B cell (primary cell): ENCODE results near the gene NOS3. TPM values are rescaled to one million over a fixed set of nuclear protein-coding genes. Genes with fewer than 3 reads are reported as not detected.
"Not testable (repeated sequence)": the region's sequence is repeated elsewhere in the genome, so short reads cannot be mapped to it uniquely, and the experiment has no call there.

Experiments used
- ATAC-seq: fragments of 200-7000 bp; cut with Tn5 transposase; one replicate; pipeline ENCODE4 v1.10.0; 2021; ENCODE audit warnings: low read depth, mild to moderate bottlenecking, moderate number of reproducible peaks, moderate library complexity
- CTCF ChIA-PET: fragments of 350-600 bp; sonication (Branson Sonifier 250); formaldehyde crosslinking; loops from one replicate; lab custom pipeline; 2021; ENCODE audit warnings: antibody characterized with exemption, inconsistent platforms; lab: Charles Lee
- POLR2A ChIA-PET: fragments of 350-600 bp; sonication (Branson Sonifier 250); formaldehyde crosslinking; loops from one replicate; lab custom pipeline; 2021; ENCODE audit warnings: antibody characterized with exemption; lab: Charles Lee
- DNase-seq: peaks from one replicate; pipeline ENCODE4 v3.0.0; 2013
- H2AFZ ChIP-seq: 2 replicates; pipeline ENCODE4 v1.6.1; 2012; ENCODE audit warnings: mild to moderate bottlenecking, low read depth, low read length; ENCODE audit not compliant: insufficient read depth, poor library complexity, severe bottlenecking
- H3K27ac ChIP-seq, 2 donors: 1 replicate in 1 of 2; 2 replicates in 1 of 2; pipeline ENCODE4 v1.5.1; 2012 to 2013; ENCODE audit warnings: low read length in 2 of 2, mild to moderate bottlenecking in 2 of 2, moderate library complexity in 1 of 2
- H3K27me3 ChIP-seq, 4 experiments: fragments of 200-600 bp in 1 of 4; sonication (generic) in 1 of 4; replicated peaks in 1 of 4; 1 replicate in 2 of 4; 2 replicates in 2 of 4; pipeline versions ENCODE4 v1.6.1 to v1.7.0; 2013 to 2016; ENCODE audit warnings: low read length in 3 of 4, mild to moderate bottlenecking in 2 of 4, mixed read lengths in 1 of 4, moderate library complexity in 1 of 4; ENCODE audit not compliant: insufficient read depth in 4 of 4, control insufficient read depth in 3 of 4; ENCODE audit errors: control extremely low read depth in 1 of 4
- H3K36me3 ChIP-seq, 2 experiments: replicated peaks in 1 of 2; 1 replicate in 1 of 2; 2 replicates in 1 of 2; pipeline versions ENCODE4 v1.6.1 to v1.7.1; 2013; ENCODE audit warnings: low read length in 1 of 2; ENCODE audit not compliant: insufficient read depth in 2 of 2, control insufficient read depth in 1 of 2; ENCODE audit errors: control extremely low read depth in 1 of 2, extremely low read depth in 1 of 2
- H3K4me1 ChIP-seq, 2 donors: fragments of 200-600 bp in 1 of 2; sonication (generic) in 1 of 2; 1 replicate in 1 of 2; 2 replicates in 1 of 2; pipeline versions ENCODE4 v1.5.1 to v1.6.1; 2013 to 2017; ENCODE audit warnings: low read length in 2 of 2; ENCODE audit not compliant: control insufficient read depth in 2 of 2, insufficient read depth in 2 of 2
- H3K4me2 ChIP-seq: replicated peaks from 2 replicates; pipeline ENCODE3; 2012; ENCODE audit warnings: mild to moderate bottlenecking, low read depth, low read length; ENCODE audit not compliant: poor library complexity, severe bottlenecking
- H3K4me3 ChIP-seq, 5 experiments: fragments of 200-600 bp in 1 of 5; sonication (generic) in 1 of 5; 1 replicate in 3 of 5; 2 replicates in 2 of 5; pipeline versions ENCODE4 v1.5.1 to v1.7.0; 2011 to 2016; ENCODE audit warnings: low read length in 4 of 5, mild to moderate bottlenecking in 4 of 5, low read depth in 2 of 5, control low read depth in 1 of 5, moderate library complexity in 1 of 5; ENCODE audit not compliant: insufficient read depth in 1 of 5; ENCODE audit errors: control extremely low read depth in 1 of 5, extremely low read depth in 1 of 5
- H3K79me2 ChIP-seq: fragments of 200-600 bp; sonication (generic); one replicate; pipeline ENCODE4 v1.6.0; 2016; ENCODE audit warnings: low read length; ENCODE audit not compliant: control insufficient read depth, insufficient read depth
- H3K9ac ChIP-seq: fragments of 200-600 bp; sonication (generic); 2 replicates; pipeline ENCODE4 v1.6.1; 2017; ENCODE audit warnings: mild to moderate bottlenecking, low read length, moderate library complexity
- H3K9me3 ChIP-seq, 3 donors: one replicate each; pipeline versions ENCODE4 v1.6.1 to v1.7.1; 2013; ENCODE audit warnings: low read length in 2 of 3; ENCODE audit not compliant: control insufficient read depth in 2 of 3, insufficient read depth in 1 of 3; ENCODE audit errors: control extremely low read depth in 1 of 3
- H4K20me1 ChIP-seq: 2 replicates; pipeline ENCODE4 v1.6.0; 2012; ENCODE audit warnings: mild to moderate bottlenecking, low read length; ENCODE audit not compliant: insufficient read depth, control insufficient read depth, poor library complexity, severe bottlenecking
- H3K27ac Mint-ChIP-seq: one replicate; pipeline ENCODE4 v1.8.0; 2021; ENCODE audit warnings: mixed read lengths
- H3K27me3 Mint-ChIP-seq: one replicate; pipeline ENCODE4 v1.8.0; 2021; ENCODE audit warnings: mixed read lengths
- H3K4me1 Mint-ChIP-seq: one replicate; pipeline ENCODE4 v1.8.0; 2021; ENCODE audit warnings: mixed read lengths
- H3K4me3 Mint-ChIP-seq: one replicate; pipeline ENCODE4 v1.8.0; 2021; ENCODE audit warnings: mixed read lengths
- H3K9me3 Mint-ChIP-seq: one replicate; pipeline ENCODE4 v1.8.0; 2022; ENCODE audit warnings: mixed read lengths; ENCODE audit not compliant: insufficient read depth
- EZH2 ChIP-seq: IDR thresholded peaks from 2 replicates; pipeline ENCODE4 v1.6.1; 2012; ENCODE audit warnings: borderline replicate concordance, low read depth, mild to moderate bottlenecking, moderate library complexity, low read length; ENCODE audit not compliant: insufficient read depth, poor library complexity, severe bottlenecking
- WGBS: methylation state at CpG from one replicate; pipeline ENCODE4 v1.1.5; 2013; ENCODE audit warnings: missing lambda C conversion rate; ENCODE audit not compliant: insufficient coverage; 5-methylcytosine and 5-hydroxymethylcytosine counted together
- intact Hi-C: fragments of 100-400 bp; cut with micrococcal nuclease; formaldehyde crosslinking; loops from one replicate; pipeline ENCODE4 v1.10.0; 2022
- polyA plus RNA-seq: library from polyadenylated mRNA; depleted of rRNA; stranded (reverse); fragments of >200 nt; gene quantifications from 2 replicates; pipeline ENCODE4 v1.2.3, GENCODE V29; 2012
- total RNA-seq, 2 donors: library from RNA; stranded (reverse); fragments of 120-200 nt in 1 of 2; gene quantifications; 1 replicate in 1 of 2; 2 replicates in 1 of 2; pipeline versions ENCODE4 v1.2.3 to v1.2.4, GENCODE V29; 2013 to 2022
- TF ChIP-seq, protein P1 (sequence below): fragments of 200-600 bp; IDR thresholded peaks from one replicate; pipeline ENCODE4 v1.8.0; 2022; ENCODE audit warnings: antibody characterized with exemption, mild to moderate bottlenecking

NOS3 gene
- total and polyA plus RNA-seq, 2 donors (not counting 1 experiment from before 2014, with no cell fraction given) = 0.39 to 0.54 TPM

GRCh38 chr7:151039850-151040548 is 49.2 kb downstream of the NOS3 start:
- DNase-seq (no peak), ATAC-seq (no peak)
- no peaks in the 10 kb centered on the region for H3K4me1 Mint-ChIP-seq
- 73% methylated on average over 16 of the region's 18 CpGs for WGBS
- no peak overlapping the region for H2AFZ ChIP-seq
- no peaks in the 10 kb centered on the region for H3K9me3 Mint-ChIP-seq
- H3K4me3 Mint-ChIP-seq = no peak overlapping the region
- H3K27ac Mint-ChIP-seq = no peak overlapping the region
- TF ChIP-seq, protein P1, sequence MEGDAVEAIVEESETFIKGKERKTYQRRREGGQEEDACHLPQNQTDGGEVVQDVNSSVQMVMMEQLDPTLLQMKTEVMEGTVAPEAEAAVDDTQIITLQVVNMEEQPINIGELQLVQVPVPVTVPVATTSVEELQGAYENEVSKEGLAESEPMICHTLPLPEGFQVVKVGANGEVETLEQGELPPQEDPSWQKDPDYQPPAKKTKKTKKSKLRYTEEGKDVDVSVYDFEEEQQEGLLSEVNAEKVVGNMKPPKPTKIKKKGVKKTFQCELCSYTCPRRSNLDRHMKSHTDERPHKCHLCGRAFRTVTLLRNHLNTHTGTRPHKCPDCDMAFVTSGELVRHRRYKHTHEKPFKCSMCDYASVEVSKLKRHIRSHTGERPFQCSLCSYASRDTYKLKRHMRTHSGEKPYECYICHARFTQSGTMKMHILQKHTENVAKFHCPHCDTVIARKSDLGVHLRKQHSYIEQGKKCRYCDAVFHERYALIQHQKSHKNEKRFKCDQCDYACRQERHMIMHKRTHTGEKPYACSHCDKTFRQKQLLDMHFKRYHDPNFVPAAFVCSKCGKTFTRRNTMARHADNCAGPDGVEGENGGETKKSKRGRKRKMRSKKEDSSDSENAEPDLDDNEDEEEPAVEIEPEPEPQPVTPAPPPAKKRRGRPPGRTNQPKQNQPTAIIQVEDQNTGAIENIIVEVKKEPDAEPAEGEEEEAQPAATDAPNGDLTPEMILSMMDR = no peak
- TF ChIP-seq EZH2 = no peak
- POLR2A ChIA-PET = no interaction called here
- H3K9me3 ChIP-seq = no peaks in the 10 kb centered on the region
- no peaks in the 10 kb centered on the region for H3K27me3 Mint-ChIP-seq
- no peak overlapping the region for H3K4me3 ChIP-seq
- no peaks in the 10 kb centered on the region for H3K79me2 ChIP-seq
- H3K4me1 ChIP-seq = no peaks in the 10 kb centered on the region
- H3K36me3 ChIP-seq = peaks cover 0 to 15% of the 10 kb centered on the region in 2 experiments
- intact Hi-C loops = no loop called here
- H4K20me1 ChIP-seq = no peaks in the 10 kb centered on the region
- H3K27ac ChIP-seq = no peak overlapping the region
- CTCF ChIA-PET = no interaction called here
- no peaks in the 10 kb centered on the region for H3K27me3 ChIP-seq
- no peak overlapping the region for H3K9ac ChIP-seq
- H3K4me2 ChIP-seq = no peak overlapping the region

DNA sequence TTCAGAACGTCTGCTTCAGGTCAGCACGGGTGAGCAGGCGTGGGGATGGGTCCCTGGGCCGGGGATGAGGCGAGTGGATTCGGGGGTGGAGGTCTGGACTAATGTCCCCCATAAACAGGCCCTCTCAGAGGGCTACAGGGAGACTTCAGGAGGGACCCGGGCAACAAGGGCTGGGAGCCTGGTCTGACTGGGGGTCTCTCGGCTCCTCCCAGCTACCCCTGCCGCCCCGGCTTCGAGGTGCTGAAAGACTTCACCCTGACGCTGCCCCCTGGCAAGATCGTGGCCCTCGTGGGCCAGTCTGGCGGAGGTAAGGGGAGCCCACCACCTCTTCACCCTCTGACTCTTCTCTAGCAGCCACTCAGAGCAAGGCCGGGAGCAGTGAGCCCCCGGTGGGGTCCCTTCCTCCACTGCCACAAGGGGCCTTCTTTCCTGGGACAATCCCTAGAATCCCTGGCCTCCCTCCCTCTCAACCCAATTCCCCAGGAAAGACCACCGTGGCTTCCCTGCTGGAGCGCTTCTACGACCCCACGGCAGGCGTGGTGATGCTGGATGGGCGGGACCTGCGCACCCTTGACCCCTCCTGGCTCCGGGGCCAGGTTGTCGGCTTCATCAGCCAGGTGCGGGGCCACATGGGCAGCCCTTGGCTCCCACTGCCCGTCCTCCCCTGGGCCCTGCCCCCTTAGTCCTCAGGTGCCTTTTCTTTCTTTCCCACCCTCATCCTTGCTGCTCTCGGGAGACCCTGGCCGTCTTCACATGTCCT is 50.0 kb downstream of the NOS3 start:
- Histone ChIP-seq H3K27me3 (no peaks in the 10 kb centered on the region), H3K4me2 (no peak overlapping the region), H4K20me1 (no peaks in the 10 kb centered on the region), H3K4me1 (no peaks in the 10 kb centered on the region), H3K4me3 (no peak overlapping the region), H3K36me3 (peaks cover 0 to 7% of the 10 kb centered on the region in 2 experiments), H3K27ac (no peak overlapping the region), H3K9me3 (no peaks in the 10 kb centered on the region), H3K79me2 (no peaks in the 10 kb centered on the region), H2AFZ (no peak overlapping the region), H3K9ac (no peak overlapping the region)
- H3K27me3 Mint-ChIP-seq = no peaks in the 10 kb centered on the region
- H3K27ac Mint-ChIP-seq = no peak overlapping the region
- no peak for DNase-seq
- WGBS = 95% methylated on average over 30 of the region's 30 CpGs
- H3K9me3 Mint-ChIP-seq = no peaks in the 10 kb centered on the region
- TF ChIP-seq, protein P1 = no peak
- TF ChIP-seq EZH2 = no peak
- CTCF ChIA-PET = no interaction called here
- no peak overlapping the region for H3K4me3 Mint-ChIP-seq
- intact Hi-C loops = no loop called here
- no peaks in the 10 kb centered on the region for H3K4me1 Mint-ChIP-seq
- no peak for ATAC-seq
- POLR2A ChIA-PET = no interaction called here

DNA sequence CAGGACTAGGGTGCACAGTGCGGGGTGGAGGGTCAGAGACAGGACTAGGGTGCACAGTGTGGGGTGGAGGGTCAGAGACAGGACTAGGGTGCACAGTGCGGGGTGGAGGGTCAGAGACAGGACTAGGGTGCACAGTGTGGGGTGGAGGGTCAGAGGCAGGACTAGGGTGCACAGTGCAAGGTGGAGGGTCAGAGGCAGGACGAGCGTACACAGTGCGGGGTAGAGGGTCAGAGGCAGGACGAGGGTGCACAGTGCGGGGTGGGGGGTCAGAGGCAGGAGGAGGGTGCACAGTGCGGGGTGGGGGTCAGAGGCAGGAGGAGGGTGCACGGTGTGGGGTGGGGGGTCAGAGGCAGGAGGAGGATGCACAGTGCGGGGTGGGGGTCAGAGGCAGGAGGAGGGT is 52.6 kb downstream of the NOS3 start:
- H3K36me3 ChIP-seq, ATAC-seq, POLR2A ChIA-PET, H3K9ac ChIP-seq, DNase-seq, H3K27ac Mint-ChIP-seq, H3K9me3 ChIP-seq, H2AFZ ChIP-seq, H3K4me3 ChIP-seq, H3K27ac ChIP-seq, H3K9me3 Mint-ChIP-seq, H3K4me2 ChIP-seq, H3K4me1 Mint-ChIP-seq, H3K79me2 ChIP-seq, H3K4me1 ChIP-seq, CTCF ChIA-PET, intact Hi-C loops, H3K4me3 Mint-ChIP-seq, H3K27me3 ChIP-seq, H3K27me3 Mint-ChIP-seq, H4K20me1 ChIP-seq: not testable (repeated sequence)
- 90% methylated on average over 10 of the region's 10 CpGs for WGBS
